HEK293 (cell line): ENCODE results near the gene PRSS50.
"Not testable (repeated sequence)": the region's sequence is repeated elsewhere in the genome, so short reads cannot be mapped to it uniquely, and the experiment has no call there.

Source experiments
- CTCF ChIA-PET: fragments of 350-600 bp; formaldehyde crosslinking; extraction: SDS; loops from one replicate; lab custom pipeline; 2021; ENCODE audit warnings: antibody characterized with exemption; lab: Yijun Ruan, JAX
- POLR2A ChIA-PET: fragments of 300-600 bp; formaldehyde crosslinking; extraction: SDS; loops from one replicate; lab custom pipeline; 2020; ENCODE audit warnings: antibody characterized with exemption, inconsistent platforms; lab: Yijun Ruan, JAX
- H3K27ac ChIP-seq: fragments of 200-500 bp; sonication (Bioruptor generic); 2 replicates; pipeline ENCODE4 v1.5.1; 2014; ENCODE audit warnings: low read depth, low read length, control low read depth, inconsistent platforms; ENCODE audit errors: extremely low read depth
- H3K36me3 ChIP-seq, 2 experiments: fragments of 200-500 bp in 1 of 2; sonication (Bioruptor generic) in 1 of 2; 1 replicate in 1 of 2; 2 replicates in 1 of 2; pipeline ENCODE4 v1.5.1; 2014 to 2017; ENCODE audit warnings: inconsistent platforms in 2 of 2, low read length in 2 of 2; ENCODE audit not compliant: control insufficient read depth in 2 of 2, insufficient read depth in 1 of 2
- H3K4me1 ChIP-seq: fragments of 200-500 bp; sonication (Bioruptor generic); 2 replicates; pipeline ENCODE4 v1.5.1; 2014; ENCODE audit warnings: mild to moderate bottlenecking, low read length, inconsistent platforms; ENCODE audit not compliant: control insufficient read depth, insufficient read depth
- H3K4me3 ChIP-seq: 2 replicates; pipeline ENCODE4 v1.5.1; 2011; ENCODE audit warnings: low read depth, mild to moderate bottlenecking, control low read depth, low read length, moderate library complexity
- H3K9me3 ChIP-seq: fragments of 200-500 bp; sonication (Bioruptor generic); 2 replicates; pipeline ENCODE4 v1.5.1; 2014; ENCODE audit warnings: low read depth, low read length, inconsistent platforms; ENCODE audit not compliant: control insufficient read depth, insufficient read depth
- CTCF ChIP-seq: fragments of 450-650 bp; formaldehyde crosslinking; IDR thresholded peaks from 2 replicates; pipeline ENCODE4 v1.5.1; 2016; ENCODE audit warnings: missing biosample characterization, missing genetic modification characterization
- ZFHX2 ChIP-seq: fragments of 450-650 bp; formaldehyde crosslinking; conservative IDR thresholded peaks from 2 replicates; pipeline ENCODE4 v1.5.1; 2016; ENCODE audit warnings: missing biosample characterization, missing genetic modification characterization
- ZNF157 ChIP-seq: fragments of 450-650 bp; formaldehyde crosslinking; IDR thresholded peaks from 2 replicates; pipeline ENCODE4 v1.5.1; 2016; ENCODE audit warnings: missing biosample characterization, missing genetic modification characterization
- ZNF239 ChIP-seq: fragments of 450-650 bp; formaldehyde crosslinking; IDR thresholded peaks from 2 replicates; pipeline ENCODE4 v1.5.1; 2016; ENCODE audit warnings: missing biosample characterization, missing genetic modification characterization
- ZNF24 ChIP-seq: fragments of 450-650 bp; formaldehyde crosslinking; IDR thresholded peaks from 2 replicates; pipeline ENCODE4 v1.5.1; 2016; ENCODE audit warnings: missing biosample characterization, missing genetic modification characterization
- ZNF354C ChIP-seq: fragments of 450-650 bp; formaldehyde crosslinking; IDR thresholded peaks from 2 replicates; pipeline ENCODE4 v1.5.1; 2016; ENCODE audit warnings: missing biosample characterization, missing genetic modification characterization, low read depth, borderline replicate concordance
- ZNF366 ChIP-seq: fragments of 450-650 bp; formaldehyde crosslinking; conservative IDR thresholded peaks from 2 replicates; pipeline ENCODE4 v1.5.1; 2016; ENCODE audit warnings: missing biosample characterization, missing genetic modification characterization
- ZNF423 ChIP-seq: fragments of 450-650 bp; formaldehyde crosslinking; IDR thresholded peaks from 2 replicates; pipeline ENCODE4 v1.5.1; 2016; ENCODE audit warnings: missing biosample characterization, missing genetic modification characterization
- ZNF514 ChIP-seq: fragments of 450-650 bp; formaldehyde crosslinking; IDR thresholded peaks from 2 replicates; pipeline ENCODE4 v1.5.1; 2016; ENCODE audit warnings: missing biosample characterization, missing genetic modification characterization
- TF ChIP-seq, protein P1 (sequence below): fragments of 450-650 bp; formaldehyde crosslinking; IDR thresholded peaks from 2 replicates; pipeline ENCODE4 v1.5.1; 2017; ENCODE audit warnings: missing biosample characterization, mild to moderate bottlenecking, missing genetic modification characterization, moderate library complexity
- TF ChIP-seq, protein P2 (sequence below): fragments of 450-650 bp; formaldehyde crosslinking; IDR thresholded peaks from 2 replicates; pipeline ENCODE4 v1.5.1; 2016; ENCODE audit warnings: missing biosample characterization, missing genetic modification characterization, borderline replicate concordance
- TF ChIP-seq, protein P3 (sequence below): fragments of 450-650 bp; formaldehyde crosslinking; IDR thresholded peaks from 2 replicates; pipeline ENCODE4 v1.5.1; 2016; ENCODE audit warnings: missing biosample characterization, missing genetic modification characterization, low read depth
- TF ChIP-seq, protein P4 (sequence below): sonication (generic); formaldehyde crosslinking; IDR thresholded peaks from 2 replicates; pipeline ENCODE4 v1.8.1; 2022; ENCODE audit warnings: mild to moderate bottlenecking, moderate library complexity, missing genetic modification reagents

PRSS50 gene

DNA sequence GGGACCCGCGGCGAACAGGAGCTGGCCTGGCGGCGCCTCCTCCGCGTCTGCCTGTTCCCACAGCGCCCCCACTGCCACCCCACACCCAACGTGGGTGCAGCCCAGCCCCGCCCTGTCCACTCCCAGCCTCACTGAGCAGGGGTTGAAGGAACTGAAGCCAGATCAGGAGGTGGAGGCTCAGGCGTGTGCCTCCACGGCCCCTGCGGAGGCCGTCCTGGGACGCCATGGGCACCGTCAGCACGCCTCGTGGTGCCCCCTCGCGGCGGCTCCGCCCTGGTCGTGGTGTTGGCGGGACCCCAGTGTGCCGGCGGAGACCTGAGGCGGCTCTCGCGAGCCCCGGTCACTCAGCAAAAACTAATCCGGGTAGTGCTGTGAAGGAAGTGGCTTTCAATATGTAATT lies 39.0 kb upstream of the PRSS50 start (continued):
- TF ChIP-seq, protein P1, sequence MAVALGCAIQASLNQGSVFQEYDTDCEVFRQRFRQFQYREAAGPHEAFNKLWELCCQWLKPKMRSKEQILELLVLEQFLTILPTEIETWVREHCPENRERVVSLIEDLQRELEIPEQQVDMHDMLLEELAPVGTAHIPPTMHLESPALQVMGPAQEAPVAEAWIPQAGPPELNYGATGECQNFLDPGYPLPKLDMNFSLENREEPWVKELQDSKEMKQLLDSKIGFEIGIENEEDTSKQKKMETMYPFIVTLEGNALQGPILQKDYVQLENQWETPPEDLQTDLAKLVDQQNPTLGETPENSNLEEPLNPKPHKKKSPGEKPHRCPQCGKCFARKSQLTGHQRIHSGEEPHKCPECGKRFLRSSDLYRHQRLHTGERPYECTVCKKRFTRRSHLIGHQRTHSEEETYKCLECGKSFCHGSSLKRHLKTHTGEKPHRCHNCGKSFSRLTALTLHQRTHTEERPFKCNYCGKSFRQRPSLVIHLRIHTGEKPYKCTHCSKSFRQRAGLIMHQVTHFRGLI: no peak
- TF ChIP-seq ZNF423 (tag by site-specific recombination) (no peak), ZNF239 (tag by site-specific recombination) (no peak), CTCF (tag by site-specific recombination) (no peak), ZFHX2 (no peak), ZNF24 (tag by site-specific recombination) (no peak)
- TF ChIP-seq, protein P2, sequence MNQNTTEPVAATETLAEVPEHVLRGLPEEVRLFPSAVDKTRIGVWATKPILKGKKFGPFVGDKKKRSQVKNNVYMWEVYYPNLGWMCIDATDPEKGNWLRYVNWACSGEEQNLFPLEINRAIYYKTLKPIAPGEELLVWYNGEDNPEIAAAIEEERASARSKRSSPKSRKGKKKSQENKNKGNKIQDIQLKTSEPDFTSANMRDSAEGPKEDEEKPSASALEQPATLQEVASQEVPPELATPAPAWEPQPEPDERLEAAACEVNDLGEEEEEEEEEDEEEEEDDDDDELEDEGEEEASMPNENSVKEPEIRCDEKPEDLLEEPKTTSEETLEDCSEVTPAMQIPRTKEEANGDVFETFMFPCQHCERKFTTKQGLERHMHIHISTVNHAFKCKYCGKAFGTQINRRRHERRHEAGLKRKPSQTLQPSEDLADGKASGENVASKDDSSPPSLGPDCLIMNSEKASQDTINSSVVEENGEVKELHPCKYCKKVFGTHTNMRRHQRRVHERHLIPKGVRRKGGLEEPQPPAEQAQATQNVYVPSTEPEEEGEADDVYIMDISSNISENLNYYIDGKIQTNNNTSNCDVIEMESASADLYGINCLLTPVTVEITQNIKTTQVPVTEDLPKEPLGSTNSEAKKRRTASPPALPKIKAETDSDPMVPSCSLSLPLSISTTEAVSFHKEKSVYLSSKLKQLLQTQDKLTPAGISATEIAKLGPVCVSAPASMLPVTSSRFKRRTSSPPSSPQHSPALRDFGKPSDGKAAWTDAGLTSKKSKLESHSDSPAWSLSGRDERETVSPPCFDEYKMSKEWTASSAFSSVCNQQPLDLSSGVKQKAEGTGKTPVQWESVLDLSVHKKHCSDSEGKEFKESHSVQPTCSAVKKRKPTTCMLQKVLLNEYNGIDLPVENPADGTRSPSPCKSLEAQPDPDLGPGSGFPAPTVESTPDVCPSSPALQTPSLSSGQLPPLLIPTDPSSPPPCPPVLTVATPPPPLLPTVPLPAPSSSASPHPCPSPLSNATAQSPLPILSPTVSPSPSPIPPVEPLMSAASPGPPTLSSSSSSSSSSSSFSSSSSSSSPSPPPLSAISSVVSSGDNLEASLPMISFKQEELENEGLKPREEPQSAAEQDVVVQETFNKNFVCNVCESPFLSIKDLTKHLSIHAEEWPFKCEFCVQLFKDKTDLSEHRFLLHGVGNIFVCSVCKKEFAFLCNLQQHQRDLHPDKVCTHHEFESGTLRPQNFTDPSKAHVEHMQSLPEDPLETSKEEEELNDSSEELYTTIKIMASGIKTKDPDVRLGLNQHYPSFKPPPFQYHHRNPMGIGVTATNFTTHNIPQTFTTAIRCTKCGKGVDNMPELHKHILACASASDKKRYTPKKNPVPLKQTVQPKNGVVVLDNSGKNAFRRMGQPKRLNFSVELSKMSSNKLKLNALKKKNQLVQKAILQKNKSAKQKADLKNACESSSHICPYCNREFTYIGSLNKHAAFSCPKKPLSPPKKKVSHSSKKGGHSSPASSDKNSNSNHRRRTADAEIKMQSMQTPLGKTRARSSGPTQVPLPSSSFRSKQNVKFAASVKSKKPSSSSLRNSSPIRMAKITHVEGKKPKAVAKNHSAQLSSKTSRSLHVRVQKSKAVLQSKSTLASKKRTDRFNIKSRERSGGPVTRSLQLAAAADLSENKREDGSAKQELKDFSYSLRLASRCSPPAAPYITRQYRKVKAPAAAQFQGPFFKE (tag by site-specific recombination): no peak
- TF ChIP-seq, protein P3, sequence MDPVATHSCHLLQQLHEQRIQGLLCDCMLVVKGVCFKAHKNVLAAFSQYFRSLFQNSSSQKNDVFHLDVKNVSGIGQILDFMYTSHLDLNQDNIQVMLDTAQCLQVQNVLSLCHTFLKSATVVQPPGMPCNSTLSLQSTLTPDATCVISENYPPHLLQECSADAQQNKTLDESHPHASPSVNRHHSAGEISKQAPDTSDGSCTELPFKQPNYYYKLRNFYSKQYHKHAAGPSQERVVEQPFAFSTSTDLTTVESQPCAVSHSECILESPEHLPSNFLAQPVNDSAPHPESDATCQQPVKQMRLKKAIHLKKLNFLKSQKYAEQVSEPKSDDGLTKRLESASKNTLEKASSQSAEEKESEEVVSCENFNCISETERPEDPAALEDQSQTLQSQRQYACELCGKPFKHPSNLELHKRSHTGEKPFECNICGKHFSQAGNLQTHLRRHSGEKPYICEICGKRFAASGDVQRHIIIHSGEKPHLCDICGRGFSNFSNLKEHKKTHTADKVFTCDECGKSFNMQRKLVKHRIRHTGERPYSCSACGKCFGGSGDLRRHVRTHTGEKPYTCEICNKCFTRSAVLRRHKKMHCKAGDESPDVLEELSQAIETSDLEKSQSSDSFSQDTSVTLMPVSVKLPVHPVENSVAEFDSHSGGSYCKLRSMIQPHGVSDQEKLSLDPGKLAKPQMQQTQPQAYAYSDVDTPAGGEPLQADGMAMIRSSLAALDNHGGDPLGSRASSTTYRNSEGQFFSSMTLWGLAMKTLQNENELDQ: no peak
- TF ChIP-seq, protein P4, sequence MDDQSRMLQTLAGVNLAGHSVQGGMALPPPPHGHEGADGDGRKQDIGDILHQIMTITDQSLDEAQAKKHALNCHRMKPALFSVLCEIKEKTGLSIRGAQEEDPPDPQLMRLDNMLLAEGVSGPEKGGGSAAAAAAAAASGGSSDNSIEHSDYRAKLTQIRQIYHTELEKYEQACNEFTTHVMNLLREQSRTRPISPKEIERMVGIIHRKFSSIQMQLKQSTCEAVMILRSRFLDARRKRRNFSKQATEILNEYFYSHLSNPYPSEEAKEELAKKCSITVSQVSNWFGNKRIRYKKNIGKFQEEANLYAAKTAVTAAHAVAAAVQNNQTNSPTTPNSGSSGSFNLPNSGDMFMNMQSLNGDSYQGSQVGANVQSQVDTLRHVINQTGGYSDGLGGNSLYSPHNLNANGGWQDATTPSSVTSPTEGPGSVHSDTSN (CRISPR knock-in tag): no peak

GRCh38 chr3:46755646-46756045 lies 38.0 kb upstream of the PRSS50 start:
- CTCF ChIA-PET: interaction anchor here (0.6 to 0.7 kb wide), 2 partner anchors 168 to 634 kb away, joined by 3 to 4 read pairs; no protein-coding TSS in a partner anchor
- POLR2A ChIA-PET: no interaction called here
- TF ChIP-seq ZNF514 (tag by site-specific recombination) (no peak), ZNF354C (tag by site-specific recombination) (no peak), ZNF366 (tag by site-specific recombination) (no peak), ZNF157 (tag by site-specific recombination) (no peak)
- no peak overlapping the region for H3K4me3 ChIP-seq
- no peaks in the 10 kb centered on the region for H3K36me3 ChIP-seq
- no peaks in the 10 kb centered on the region for H3K4me1 ChIP-seq
- H3K9me3 ChIP-seq: no peaks in the 10 kb centered on the region
- H3K27ac ChIP-seq: no peak overlapping the region

- POLR2A ChIA-PET, CTCF ChIA-PET, H3K4me3 ChIP-seq: not testable (repeated sequence)
Measured at GRCh38 chr3:46753127-46753526, 35.5 kb upstream of the PRSS50 start.

More at GRCh38 chr3:46753127-46753526, 35.5 kb upstream of the PRSS50 start:
- not testable (repeated sequence) for H3K36me3 ChIP-seq, H3K4me1 ChIP-seq, H3K27ac ChIP-seq, H3K9me3 ChIP-seq
